Measurements from ENCODE around the gene NLGN2.

Gene NLGN2

GRCh38 chr17:7426896-7427489, 19.3 kb downstream of the NLGN2 start:
- H3K9me3 ChIP-seq (ENCODE audit: control insufficient read depth, low read length), result no peaks in the 10 kb centered on the region
- H3K27ac ChIP-seq (ENCODE audit: low read depth, low read length, severe bottlenecking), result no peak overlapping the region
- WGBS, 2 experiments (ENCODE audit: insufficient coverage in 2 of 2), result 92 to 94% methylated on average over 24 to 29 of the region's 29 CpGs
- no peaks in the 10 kb centered on the region for H3K4me1 ChIP-seq (ENCODE audit: control insufficient read depth, insufficient read depth, low read length, poor library complexity, severe bottlenecking)
- no peak overlapping the region for H3K4me3 ChIP-seq (ENCODE audit: extremely low read depth, insufficient read depth, low read length, poor library complexity, severe bottlenecking)
- H3K36me3 ChIP-seq (ENCODE audit: control insufficient read depth, insufficient read depth, low read length), result no peaks in the 10 kb centered on the region

GRCh38 chr17:7427549-7427948, 19.9 kb downstream of the NLGN2 start:
- H3K4me1 ChIP-seq (ENCODE audit: control insufficient read depth, insufficient read depth, low read length, poor library complexity, severe bottlenecking), result no peaks in the 10 kb centered on the region
- WGBS, 2 experiments (ENCODE audit: insufficient coverage in 2 of 2), result 91 to 95% methylated on average over 4 of the region's 7 CpGs
- H3K9me3 ChIP-seq (ENCODE audit: control insufficient read depth, low read length), result no peaks in the 10 kb centered on the region
- H3K27ac ChIP-seq (ENCODE audit: low read depth, low read length, severe bottlenecking), result no peak overlapping the region
- H3K36me3 ChIP-seq (ENCODE audit: control insufficient read depth, insufficient read depth, low read length), result no peaks in the 10 kb centered on the region
- no peak overlapping the region for H3K4me3 ChIP-seq (ENCODE audit: extremely low read depth, insufficient read depth, low read length, poor library complexity, severe bottlenecking)

- whole genome bisulfite sequencing, 2 experiments (ENCODE audit: insufficient coverage in 2 of 2), result 71 to 77% methylated on average over 2 to 5 of the region's 5 CpGs
- Histone ChIP-seq H3K9me3 (ENCODE audit: control insufficient read depth, low read length) (no peaks in the 10 kb centered on the region), H3K4me3 (ENCODE audit: extremely low read depth, insufficient read depth, low read length, poor library complexity, severe bottlenecking) (no peak within 1 kb of the TSS), H3K27ac (ENCODE audit: low read depth, low read length, severe bottlenecking) (no peak within 1 kb of the TSS), H3K36me3 (ENCODE audit: control insufficient read depth, insufficient read depth, low read length) (no peaks in the 10 kb centered on the region), H3K4me1 (ENCODE audit: control insufficient read depth, insufficient read depth, low read length, poor library complexity, severe bottlenecking) (no peaks in the 10 kb centered on the region)
Observed at GRCh38 chr17:7428557-7428956, 20.9 kb downstream of the NLGN2 start, which contains the start of gene SPEM3. TSS of gene SPEM3 (plus strand) at chr17:7428857. CDS start at chr17:7428903, 46 bp downstream.

GRCh38 chr17:7429722-7430121, 22.1 kb downstream of the NLGN2 start:
- Histone ChIP-seq H3K27ac (ENCODE audit: low read depth, low read length, severe bottlenecking) (no peak overlapping the region), H3K4me1 (ENCODE audit: control insufficient read depth, insufficient read depth, low read length, poor library complexity, severe bottlenecking) (no peaks in the 10 kb centered on the region), H3K4me3 (ENCODE audit: extremely low read depth, insufficient read depth, low read length, poor library complexity, severe bottlenecking) (no peak overlapping the region), H3K9me3 (ENCODE audit: control insufficient read depth, low read length) (no peaks in the 10 kb centered on the region), H3K36me3 (ENCODE audit: control insufficient read depth, insufficient read depth, low read length) (no peaks in the 10 kb centered on the region)
- 98% methylated on average over 4 to 10 of the region's 10 CpGs for WGBS, 2 experiments (ENCODE audit: insufficient coverage in 2 of 2)

- H3K4me1 ChIP-seq (ENCODE audit: control insufficient read depth, insufficient read depth, low read length, poor library complexity, severe bottlenecking), result no peaks in the 10 kb centered on the region
- 100% methylated on average over 1 of the region's 1 CpG for WGBS, 2 experiments (ENCODE audit: insufficient coverage in 2 of 2)
- no peak overlapping the region for H3K27ac ChIP-seq (ENCODE audit: low read depth, low read length, severe bottlenecking)
- no peaks in the 10 kb centered on the region for H3K36me3 ChIP-seq (ENCODE audit: control insufficient read depth, insufficient read depth, low read length)
- H3K4me3 ChIP-seq (ENCODE audit: extremely low read depth, insufficient read depth, low read length, poor library complexity, severe bottlenecking), result no peak overlapping the region
- H3K9me3 ChIP-seq (ENCODE audit: control insufficient read depth, low read length), result no peaks in the 10 kb centered on the region
Observed at GRCh38 chr17:7431231-7431630, 23.6 kb downstream of the NLGN2 start.

GRCh38 chr17:7432296-7432695, 24.7 kb downstream of the NLGN2 start:
- WGBS, 2 experiments (ENCODE audit: insufficient coverage in 2 of 2), result 93 to 94% methylated on average over 11 of the region's 11 CpGs
- H3K4me1 ChIP-seq (ENCODE audit: control insufficient read depth, insufficient read depth, low read length, poor library complexity, severe bottlenecking), result no peaks in the 10 kb centered on the region
- H3K36me3 ChIP-seq (ENCODE audit: control insufficient read depth, insufficient read depth, low read length), result no peaks in the 10 kb centered on the region
- no peak overlapping the region for H3K4me3 ChIP-seq (ENCODE audit: extremely low read depth, insufficient read depth, low read length, poor library complexity, severe bottlenecking)
- H3K27ac ChIP-seq (ENCODE audit: low read depth, low read length, severe bottlenecking), result no peak overlapping the region
- no peaks in the 10 kb centered on the region for H3K9me3 ChIP-seq (ENCODE audit: control insufficient read depth, low read length)

- H3K4me3 ChIP-seq (ENCODE audit: extremely low read depth, insufficient read depth, low read length, poor library complexity, severe bottlenecking), result peak overlapping the region; percentile 52
- 8% methylated on average over 45 to 49 of the region's 49 CpGs for WGBS, 2 experiments (ENCODE audit: insufficient coverage in 2 of 2)
- H3K9me3 ChIP-seq (ENCODE audit: control insufficient read depth, low read length), result no peaks in the 10 kb centered on the region
- no peaks in the 10 kb centered on the region for H3K36me3 ChIP-seq (ENCODE audit: control insufficient read depth, insufficient read depth, low read length)
- peak overlapping the region; percentile 36 for H3K27ac ChIP-seq (ENCODE audit: low read depth, low read length, severe bottlenecking)
- peaks cover 10% of the 10 kb centered on the region for H3K4me1 ChIP-seq (ENCODE audit: control insufficient read depth, insufficient read depth, low read length, poor library complexity, severe bottlenecking)
Observed at GRCh38 chr17:7435676-7436555, 28.3 kb downstream of the NLGN2 start.

GRCh38 chr17:7436556-7437368, 29.1 kb downstream of the NLGN2 start:
- Histone ChIP-seq H3K4me1 (ENCODE audit: control insufficient read depth, insufficient read depth, low read length, poor library complexity, severe bottlenecking) (peaks cover 15% of the 10 kb centered on the region), H3K9me3 (ENCODE audit: control insufficient read depth, low read length) (no peaks in the 10 kb centered on the region), H3K27ac (ENCODE audit: low read depth, low read length, severe bottlenecking) (peak overlapping the region; percentile 45), H3K36me3 (ENCODE audit: control insufficient read depth, insufficient read depth, low read length) (no peaks in the 10 kb centered on the region), H3K4me3 (ENCODE audit: extremely low read depth, insufficient read depth, low read length, poor library complexity, severe bottlenecking) (peak overlapping the region; percentile 52)
- 3 to 5% methylated on average over 77 to 91 of the region's 92 CpGs for WGBS, 2 experiments (ENCODE audit: insufficient coverage in 2 of 2)

GRCh38 chr17:7437369-7437863, 29.8 kb downstream of the NLGN2 start:
- no peaks in the 10 kb centered on the region for H3K36me3 ChIP-seq (ENCODE audit: control insufficient read depth, insufficient read depth, low read length)
- 6 to 22% methylated on average over 15 to 19 of the region's 31 CpGs for WGBS, 2 experiments (ENCODE audit: insufficient coverage in 2 of 2)
- no peaks in the 10 kb centered on the region for H3K9me3 ChIP-seq (ENCODE audit: control insufficient read depth, low read length)
- peaks cover 15% of the 10 kb centered on the region for H3K4me1 ChIP-seq (ENCODE audit: control insufficient read depth, insufficient read depth, low read length, poor library complexity, severe bottlenecking)
- H3K27ac ChIP-seq (ENCODE audit: low read depth, low read length, severe bottlenecking), result no peak overlapping the region
- peak overlapping the region; percentile 52 for H3K4me3 ChIP-seq (ENCODE audit: extremely low read depth, insufficient read depth, low read length, poor library complexity, severe bottlenecking)

- H3K27ac ChIP-seq (ENCODE audit: low read depth, low read length, severe bottlenecking), result peak overlapping the region; percentile 16
- H3K9me3 ChIP-seq (ENCODE audit: control insufficient read depth, low read length), result no peaks in the 10 kb centered on the region
- H3K4me3 ChIP-seq (ENCODE audit: extremely low read depth, insufficient read depth, low read length, poor library complexity, severe bottlenecking), result peak overlapping the region; percentile 52
- peaks cover 15% of the 10 kb centered on the region for H3K4me1 ChIP-seq (ENCODE audit: control insufficient read depth, insufficient read depth, low read length, poor library complexity, severe bottlenecking)
- no peaks in the 10 kb centered on the region for H3K36me3 ChIP-seq (ENCODE audit: control insufficient read depth, insufficient read depth, low read length)
- 5 to 7% methylated on average over 28 to 32 of the region's 48 CpGs for WGBS, 2 experiments (ENCODE audit: insufficient coverage in 2 of 2)
Observed at GRCh38 chr17:7437950-7438614, 30.4 kb downstream of the NLGN2 start.
